Smooth muscle cell of trachea (primary cell): ENCODE results near the gene OSBPL2. TPM values are rescaled to one million over a fixed set of nuclear protein-coding genes. Genes with fewer than 3 reads are reported as not detected.

ENCODE experiments used
- total RNA-seq: library from RNA; depleted of rRNA; stranded (reverse); fragments of >200 nt; gene quantifications from 2 replicates; pipeline ENCODE4 v1.2.1, GENCODE V29; 2014

The OSBPL2 gene
- total RNA-seq = 23.3 and 27.8 TPM in 2 replicates

DNA sequence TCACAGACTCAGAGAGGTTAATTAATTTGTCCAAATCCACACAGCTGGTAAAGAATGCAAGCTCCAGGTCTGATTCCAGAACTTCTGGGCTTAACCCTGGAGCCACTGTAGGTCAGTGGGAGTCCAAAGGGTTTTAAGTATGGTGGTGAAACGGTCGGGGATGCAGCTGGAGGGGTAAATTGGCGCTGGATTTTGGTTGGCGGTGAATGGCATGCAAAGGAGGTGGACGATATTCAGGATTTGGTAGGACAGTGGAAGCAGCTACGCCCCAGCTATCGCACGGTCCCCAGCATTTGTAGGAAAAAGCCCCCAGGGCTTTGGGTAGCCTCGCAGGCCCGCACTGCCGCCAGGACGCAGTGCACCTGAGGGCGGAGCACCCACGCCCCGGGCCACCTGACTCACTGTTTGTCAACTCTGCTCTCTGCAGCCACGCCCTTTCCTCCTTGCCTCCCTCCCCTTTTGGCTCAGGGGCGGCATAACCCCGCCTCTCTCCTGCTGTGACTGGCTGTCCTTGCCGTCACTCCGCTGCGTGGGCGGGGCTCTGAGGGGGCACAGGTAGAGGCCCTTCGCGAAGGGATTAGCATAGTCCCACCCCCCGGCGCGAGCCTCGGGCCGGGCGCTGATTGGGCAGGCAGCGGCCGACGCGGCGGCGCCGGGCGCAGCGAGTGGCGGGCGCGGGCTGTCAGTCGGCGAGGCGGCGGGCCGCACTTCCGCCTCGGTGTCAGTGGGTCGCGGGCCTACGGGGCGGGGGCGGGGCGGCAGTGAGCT is at the start of gene OSBPL2:
Gene OSBPL2, plus strand, starts transcription at position 721 of the 768 bp plus-strand sequence. CDS start 17,664 bp downstream, outside the sequence.

DNA sequence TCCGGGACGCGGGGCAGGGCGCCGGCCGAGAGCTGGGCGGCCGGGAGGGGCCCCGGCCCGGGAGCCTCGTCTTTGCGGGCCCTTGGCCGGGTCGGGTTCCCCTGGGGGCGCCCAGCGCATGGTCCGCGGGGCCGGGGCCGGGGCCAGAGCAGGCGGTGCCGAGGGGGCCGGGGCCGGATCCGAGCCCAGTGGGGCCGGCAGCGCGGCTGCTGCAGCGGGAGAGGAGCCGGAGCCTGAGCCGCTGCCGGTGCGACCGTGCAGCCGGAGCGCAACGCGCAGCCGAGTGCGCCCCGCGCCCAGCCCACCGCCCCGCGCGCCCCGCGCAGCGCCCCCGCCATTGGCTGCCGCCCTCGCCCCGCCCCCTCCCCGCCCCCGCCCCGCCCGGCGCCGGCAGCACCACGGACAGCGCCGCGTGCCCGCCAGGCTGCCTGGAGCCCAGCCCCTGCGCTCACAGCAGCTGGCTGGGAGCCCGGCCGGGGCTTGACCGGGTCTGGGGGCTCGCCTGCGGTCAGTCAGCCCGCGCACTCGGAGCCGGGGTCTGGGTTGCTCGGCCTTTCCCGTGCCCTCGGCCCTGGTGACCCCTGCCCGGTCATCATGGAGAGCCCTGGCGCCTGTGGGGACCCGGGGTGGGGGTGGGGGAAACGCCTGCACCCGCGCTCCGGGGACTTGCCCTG is 18.2 kb upstream of the OSBPL2 start, which contains the start of gene HRH3:
Gene HRH3, minus strand, starts transcription at position 287 of the 674 bp plus-strand sequence. CDS start 308 bp downstream, outside the sequence.

DNA sequence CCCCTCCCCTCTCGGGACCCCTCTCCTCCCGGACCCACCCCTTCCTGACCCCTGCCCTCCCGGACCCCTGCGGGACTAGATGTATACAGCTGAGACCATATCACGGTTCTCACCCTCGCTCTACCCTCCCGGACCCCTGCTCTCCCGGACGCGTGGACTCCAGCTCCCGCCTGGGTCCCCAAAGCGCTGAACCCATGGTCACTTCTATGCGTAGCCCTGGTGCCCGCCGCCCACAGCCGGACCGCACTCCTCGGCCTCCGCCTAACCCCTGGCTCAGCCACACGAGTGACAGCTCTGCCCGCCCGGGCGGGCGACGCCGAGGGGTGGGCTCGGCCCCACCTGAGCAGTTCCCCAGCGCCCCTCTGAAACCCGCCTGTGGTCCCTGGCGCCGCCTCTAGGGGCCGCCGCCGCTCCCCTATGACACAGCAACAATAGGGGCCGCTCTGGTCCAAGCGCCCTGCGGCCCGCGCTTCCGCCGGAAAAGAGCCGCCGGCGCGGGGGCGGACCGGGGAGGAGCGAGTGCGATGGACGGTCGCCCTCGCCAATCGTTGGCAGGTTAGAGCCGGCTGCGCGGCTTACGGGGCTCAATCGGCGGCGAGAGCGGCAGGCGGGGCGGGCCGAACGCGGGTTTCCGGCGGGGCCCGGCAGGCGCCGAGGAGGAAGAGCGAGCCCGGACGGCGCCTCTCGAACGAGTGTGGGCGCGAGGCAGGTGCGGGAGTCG is 64.2 kb downstream of the OSBPL2 start, which contains the start of gene ADRM1:
Gene ADRM1, plus strand, starts transcription at position 657 of the 721 bp plus-strand sequence. CDS start 572 bp downstream, outside the sequence.

Other genes with a start within 250 kb of the OSBPL2 start
- gene TAF4, start 172.6 kb upstream of the OSBPL2 start, total RNA-seq = 2.6 and 6.0 TPM in 2 replicates
- 44.4 and 64.0 TPM in 2 replicates for gene LSM14B, start 116.0 kb upstream of the OSBPL2 start, total RNA-seq
- 230 and 426 TPM in 2 replicates for gene PSMA7, start 95.1 kb upstream of the OSBPL2 start, total RNA-seq
- 5.8 and 12.7 TPM in 2 replicates for gene SS18L1, start 94.8 kb upstream of the OSBPL2 start, total RNA-seq
- 25.8 and 27.1 TPM in 2 replicates for gene MTG2, start 55.5 kb upstream of the OSBPL2 start, total RNA-seq
- not detected in 2 replicates for gene HRH3, start 18.2 kb upstream of the OSBPL2 start, total RNA-seq
- 88.7 and 94.4 TPM in 2 replicates for gene ADRM1, start 64.5 kb downstream of the OSBPL2 start, total RNA-seq
- gene LAMA5, start 128.8 kb downstream of the OSBPL2 start, total RNA-seq = 90.0 and 101 TPM in 2 replicates
- gene RPS21, start 148.6 kb downstream of the OSBPL2 start, total RNA-seq = 359 and 662 TPM in 2 replicates
- gene CABLES2, start 168.8 kb downstream of the OSBPL2 start, total RNA-seq = 1.0 and 1.7 TPM in 2 replicates
- not detected in 2 replicates for gene RBBP8NL, start 189.0 kb downstream of the OSBPL2 start, total RNA-seq
- gene GATA5, start 237.5 kb downstream of the OSBPL2 start, total RNA-seq = not detected in 2 replicates